Measurements from ENCODE around the gene TOR1AIP2.
"Not testable (repeated sequence)": the region's sequence is repeated elsewhere in the genome, so short reads cannot be mapped to it uniquely, and the experiment has no call there.

The TOR1AIP2 gene

GRCh38 chr1:179867493-179868330 lies 9.9 kb downstream of the TOR1AIP2 start:
- no peak overlapping the region for H3K4me3 ChIP-seq (ENCODE audit: low read depth, low read length)
- DNase-seq (ENCODE audit: low read depth): no peak
- peak; percentile 77 for TF ChIP-seq CTCF (IDR thresholded peaks at IDR 0.05; ENCODE audit: low read depth, low read length, missing control alignments)

GRCh38 chr1:179866616-179867015 lies 11.0 kb downstream of the TOR1AIP2 start:
- DNase-seq (ENCODE audit: low read depth): no peak
- no peak for TF ChIP-seq CTCF (IDR thresholded peaks at IDR 0.05; ENCODE audit: low read depth, low read length, missing control alignments)
- H3K4me3 ChIP-seq (ENCODE audit: low read depth, low read length): no peak overlapping the region

DNA sequence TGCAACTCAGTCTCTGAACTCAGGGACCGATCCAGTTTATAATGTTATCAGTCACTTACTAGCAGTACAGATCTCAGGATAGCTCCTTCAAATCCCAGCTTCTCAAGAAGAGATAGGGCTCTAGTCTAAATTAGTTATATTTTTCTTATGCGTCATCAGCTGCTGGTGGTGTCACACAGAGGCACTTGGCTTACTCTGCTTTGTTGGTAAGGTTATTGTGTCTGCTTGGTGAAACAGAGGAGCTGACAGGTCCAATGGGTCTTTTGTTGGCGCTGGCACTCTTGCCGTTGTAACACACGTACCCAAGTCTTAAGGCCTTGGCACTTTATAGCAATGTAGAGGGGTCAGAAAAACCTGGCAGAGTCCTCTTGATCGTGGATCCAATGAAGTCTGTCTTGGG lies 12.2 kb downstream of the TOR1AIP2 start:
- H3K4me3 ChIP-seq (ENCODE audit: low read depth, low read length): no peak overlapping the region
- DNase-seq (ENCODE audit: low read depth): no peak
- no peak for TF ChIP-seq CTCF (IDR thresholded peaks at IDR 0.05; ENCODE audit: low read depth, low read length, missing control alignments)

GRCh38 chr1:179860652-179861051 lies 17.0 kb downstream of the TOR1AIP2 start:
- no peak overlapping the region for H3K4me3 ChIP-seq (ENCODE audit: low read depth, low read length)
- no peak for TF ChIP-seq CTCF (IDR thresholded peaks at IDR 0.05; ENCODE audit: low read depth, low read length, missing control alignments)
- no peak for DNase-seq (ENCODE audit: low read depth)

GRCh38 chr1:179857009-179857408 lies 20.6 kb downstream of the TOR1AIP2 start:
- TF ChIP-seq CTCF (IDR thresholded peaks at IDR 0.05; ENCODE audit: low read depth, low read length, missing control alignments): no peak
- no peak for DNase-seq (ENCODE audit: low read depth)

DNA sequence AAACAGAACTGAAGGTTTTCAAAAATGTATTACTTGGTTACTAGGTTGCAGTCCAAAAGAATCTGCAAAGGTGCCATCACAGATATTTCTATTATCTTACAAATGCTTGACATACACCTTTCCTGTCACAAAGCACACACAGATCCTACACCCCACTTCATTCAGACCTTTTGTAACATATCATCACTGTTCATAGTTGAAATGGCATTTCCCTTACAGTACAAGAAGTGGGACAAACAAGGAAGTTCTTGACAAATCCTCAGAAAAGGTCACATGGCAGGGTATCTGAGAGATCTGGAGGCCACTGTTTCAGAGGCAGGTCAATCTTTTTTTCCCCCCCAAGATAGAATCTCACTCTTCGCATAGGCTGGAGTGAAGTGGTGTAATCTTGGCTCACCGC lies 21.3 kb downstream of the TOR1AIP2 start:
- no peak for TF ChIP-seq CTCF (IDR thresholded peaks at IDR 0.05; ENCODE audit: low read depth, low read length, missing control alignments)
- no peak overlapping the region for H3K4me3 ChIP-seq (ENCODE audit: low read depth, low read length)
- DNase-seq (ENCODE audit: low read depth): no peak

More at GRCh38 chr1:179857009-179857408, 20.6 kb downstream of the TOR1AIP2 start:
- H3K4me3 ChIP-seq (ENCODE audit: low read depth, low read length): no peak overlapping the region

DNA sequence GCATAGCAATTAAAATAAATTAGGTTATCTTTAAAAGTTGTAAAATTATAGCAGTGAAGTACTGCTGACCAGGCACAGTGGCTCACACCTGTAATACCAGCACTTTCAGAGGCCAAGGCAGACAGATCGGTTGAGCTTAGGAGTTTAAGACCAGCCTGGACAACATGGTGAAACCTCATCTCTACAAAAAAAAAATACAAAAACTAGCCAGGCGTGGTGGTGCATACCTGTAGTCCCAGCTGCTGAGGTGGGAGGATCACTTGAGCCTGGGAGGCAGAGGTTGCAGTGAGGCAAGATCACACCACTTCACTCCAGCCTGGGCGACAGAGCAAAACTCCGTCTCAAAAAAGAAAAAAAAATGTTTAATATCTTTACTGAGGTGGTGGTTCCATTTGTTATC lies 21.8 kb downstream of the TOR1AIP2 start:
- not testable (repeated sequence) for DNase-seq (ENCODE audit: low read depth)

More for the DNA sequence above, 21.8 kb downstream of the TOR1AIP2 start:
- not testable (repeated sequence) for H3K4me3 ChIP-seq (ENCODE audit: low read depth, low read length)
